HL-60 (cell line): ENCODE data around the gene APOA4.
A peak's percentile ranks its signal among the peaks of the same experiment; 100 is the strongest.

Experiments
- GABPA ChIP-seq: IDR thresholded peaks from 2 replicates; pipeline ENCODE4 v1.6.1; 2012; ENCODE audit warnings: low read depth
- POLR2AphosphoS5 ChIP-seq: IDR thresholded peaks from 2 replicates; pipeline ENCODE4 v1.6.1; 2012; ENCODE audit warnings: low read depth
- TF ChIP-seq, protein P1 (sequence below): IDR thresholded peaks from one replicate; pipeline ENCODE4 v1.5.1; 2011; ENCODE audit warnings: low read length, control low read depth, inconsistent platforms; ENCODE audit not compliant: insufficient read depth
- TF ChIP-seq, protein P2 (sequence below): IDR thresholded peaks from 2 replicates; pipeline ENCODE4 v1.6.1; 2012; ENCODE audit warnings: low read depth; ENCODE audit not compliant: insufficient replicate concordance

DNA sequence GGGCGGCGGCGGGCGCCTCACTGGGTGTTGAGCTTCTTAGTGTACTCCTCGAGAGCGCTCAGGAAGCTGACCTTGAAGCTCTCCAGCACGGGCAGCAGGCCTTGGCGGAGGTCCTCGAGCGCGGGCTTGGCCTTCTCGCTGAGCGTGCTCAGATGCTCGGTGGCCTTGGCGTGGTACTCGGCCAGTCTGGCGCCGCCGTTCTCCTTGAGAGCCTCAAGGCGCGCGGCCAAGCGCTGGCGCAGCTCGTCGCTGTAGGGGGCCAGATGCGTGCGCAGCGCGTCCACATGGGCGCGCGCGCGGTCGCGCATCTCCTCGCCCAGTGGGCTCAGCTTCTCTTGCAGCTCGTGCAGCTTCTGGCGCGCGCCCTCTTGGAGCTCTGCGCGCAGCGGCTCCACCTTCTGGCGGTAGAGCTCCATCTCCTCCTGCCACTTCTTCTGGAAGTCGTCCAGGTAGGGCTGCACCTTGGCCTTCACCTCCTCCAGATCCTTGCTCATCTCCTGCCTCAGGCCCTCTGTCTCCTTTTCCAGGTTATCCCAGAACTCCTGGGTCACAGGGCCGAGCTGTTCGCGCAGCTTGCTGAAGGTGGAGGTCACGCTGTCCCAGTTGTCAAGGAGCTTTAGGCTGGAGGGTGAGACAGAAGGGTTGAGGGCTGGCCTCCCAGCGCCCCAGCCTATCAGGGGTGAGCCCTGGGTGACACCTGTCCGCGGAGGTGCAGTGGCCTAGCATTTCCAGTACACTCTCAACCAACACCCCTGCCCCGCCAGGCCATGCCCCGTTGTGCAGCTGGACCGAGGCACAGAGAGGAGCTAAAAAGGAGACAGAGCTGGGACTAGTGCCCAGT lies 12.9 kb upstream of the APOA4 start:
- TF ChIP-seq, protein P1, sequence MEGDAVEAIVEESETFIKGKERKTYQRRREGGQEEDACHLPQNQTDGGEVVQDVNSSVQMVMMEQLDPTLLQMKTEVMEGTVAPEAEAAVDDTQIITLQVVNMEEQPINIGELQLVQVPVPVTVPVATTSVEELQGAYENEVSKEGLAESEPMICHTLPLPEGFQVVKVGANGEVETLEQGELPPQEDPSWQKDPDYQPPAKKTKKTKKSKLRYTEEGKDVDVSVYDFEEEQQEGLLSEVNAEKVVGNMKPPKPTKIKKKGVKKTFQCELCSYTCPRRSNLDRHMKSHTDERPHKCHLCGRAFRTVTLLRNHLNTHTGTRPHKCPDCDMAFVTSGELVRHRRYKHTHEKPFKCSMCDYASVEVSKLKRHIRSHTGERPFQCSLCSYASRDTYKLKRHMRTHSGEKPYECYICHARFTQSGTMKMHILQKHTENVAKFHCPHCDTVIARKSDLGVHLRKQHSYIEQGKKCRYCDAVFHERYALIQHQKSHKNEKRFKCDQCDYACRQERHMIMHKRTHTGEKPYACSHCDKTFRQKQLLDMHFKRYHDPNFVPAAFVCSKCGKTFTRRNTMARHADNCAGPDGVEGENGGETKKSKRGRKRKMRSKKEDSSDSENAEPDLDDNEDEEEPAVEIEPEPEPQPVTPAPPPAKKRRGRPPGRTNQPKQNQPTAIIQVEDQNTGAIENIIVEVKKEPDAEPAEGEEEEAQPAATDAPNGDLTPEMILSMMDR = peak; percentile 62
- TF ChIP-seq POLR2AphosphoS5 (peak; percentile 35), GABPA (no peak)
- TF ChIP-seq, protein P2, sequence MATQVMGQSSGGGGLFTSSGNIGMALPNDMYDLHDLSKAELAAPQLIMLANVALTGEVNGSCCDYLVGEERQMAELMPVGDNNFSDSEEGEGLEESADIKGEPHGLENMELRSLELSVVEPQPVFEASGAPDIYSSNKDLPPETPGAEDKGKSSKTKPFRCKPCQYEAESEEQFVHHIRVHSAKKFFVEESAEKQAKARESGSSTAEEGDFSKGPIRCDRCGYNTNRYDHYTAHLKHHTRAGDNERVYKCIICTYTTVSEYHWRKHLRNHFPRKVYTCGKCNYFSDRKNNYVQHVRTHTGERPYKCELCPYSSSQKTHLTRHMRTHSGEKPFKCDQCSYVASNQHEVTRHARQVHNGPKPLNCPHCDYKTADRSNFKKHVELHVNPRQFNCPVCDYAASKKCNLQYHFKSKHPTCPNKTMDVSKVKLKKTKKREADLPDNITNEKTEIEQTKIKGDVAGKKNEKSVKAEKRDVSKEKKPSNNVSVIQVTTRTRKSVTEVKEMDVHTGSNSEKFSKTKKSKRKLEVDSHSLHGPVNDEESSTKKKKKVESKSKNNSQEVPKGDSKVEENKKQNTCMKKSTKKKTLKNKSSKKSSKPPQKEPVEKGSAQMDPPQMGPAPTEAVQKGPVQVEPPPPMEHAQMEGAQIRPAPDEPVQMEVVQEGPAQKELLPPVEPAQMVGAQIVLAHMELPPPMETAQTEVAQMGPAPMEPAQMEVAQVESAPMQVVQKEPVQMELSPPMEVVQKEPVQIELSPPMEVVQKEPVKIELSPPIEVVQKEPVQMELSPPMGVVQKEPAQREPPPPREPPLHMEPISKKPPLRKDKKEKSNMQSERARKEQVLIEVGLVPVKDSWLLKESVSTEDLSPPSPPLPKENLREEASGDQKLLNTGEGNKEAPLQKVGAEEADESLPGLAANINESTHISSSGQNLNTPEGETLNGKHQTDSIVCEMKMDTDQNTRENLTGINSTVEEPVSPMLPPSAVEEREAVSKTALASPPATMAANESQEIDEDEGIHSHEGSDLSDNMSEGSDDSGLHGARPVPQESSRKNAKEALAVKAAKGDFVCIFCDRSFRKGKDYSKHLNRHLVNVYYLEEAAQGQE = no peak
